ENCODE results near the gene EBF3.

EBF3 gene

GRCh38 chr10:130003787-130004613 is 39.9 kb upstream of the EBF3 start:
- no peak for DNase-seq (ENCODE audit: low read depth)
- TF ChIP-seq, protein P1, sequence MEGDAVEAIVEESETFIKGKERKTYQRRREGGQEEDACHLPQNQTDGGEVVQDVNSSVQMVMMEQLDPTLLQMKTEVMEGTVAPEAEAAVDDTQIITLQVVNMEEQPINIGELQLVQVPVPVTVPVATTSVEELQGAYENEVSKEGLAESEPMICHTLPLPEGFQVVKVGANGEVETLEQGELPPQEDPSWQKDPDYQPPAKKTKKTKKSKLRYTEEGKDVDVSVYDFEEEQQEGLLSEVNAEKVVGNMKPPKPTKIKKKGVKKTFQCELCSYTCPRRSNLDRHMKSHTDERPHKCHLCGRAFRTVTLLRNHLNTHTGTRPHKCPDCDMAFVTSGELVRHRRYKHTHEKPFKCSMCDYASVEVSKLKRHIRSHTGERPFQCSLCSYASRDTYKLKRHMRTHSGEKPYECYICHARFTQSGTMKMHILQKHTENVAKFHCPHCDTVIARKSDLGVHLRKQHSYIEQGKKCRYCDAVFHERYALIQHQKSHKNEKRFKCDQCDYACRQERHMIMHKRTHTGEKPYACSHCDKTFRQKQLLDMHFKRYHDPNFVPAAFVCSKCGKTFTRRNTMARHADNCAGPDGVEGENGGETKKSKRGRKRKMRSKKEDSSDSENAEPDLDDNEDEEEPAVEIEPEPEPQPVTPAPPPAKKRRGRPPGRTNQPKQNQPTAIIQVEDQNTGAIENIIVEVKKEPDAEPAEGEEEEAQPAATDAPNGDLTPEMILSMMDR (IDR thresholded peaks at IDR 0.05; ENCODE audit: low read length, missing control alignments) = no peak
- no peak overlapping the region for H3K4me3 ChIP-seq (replicated peaks; ENCODE audit: low read depth, low read length)

DNA sequence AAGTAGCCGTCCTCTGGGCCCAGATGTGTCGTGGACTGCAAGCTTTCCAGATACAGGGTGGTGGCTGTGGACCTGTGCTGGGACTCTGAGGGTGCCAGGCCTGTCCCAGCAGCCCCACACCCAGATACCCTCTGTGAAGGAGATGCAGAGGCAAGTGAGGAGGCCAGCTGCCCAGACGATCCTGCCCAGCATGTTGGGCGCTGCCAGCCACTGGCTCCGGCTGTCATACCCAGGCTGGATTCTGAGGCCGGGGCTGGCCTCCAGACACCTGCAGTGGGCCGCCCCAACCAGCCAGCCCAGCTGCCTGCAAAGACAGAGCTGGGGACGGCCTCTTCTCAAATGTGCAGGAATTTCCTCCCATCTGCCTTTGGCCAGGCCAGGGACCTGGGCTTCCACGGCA is 39.1 kb upstream of the EBF3 start:
- no peak for DNase-seq (ENCODE audit: low read depth)
- TF ChIP-seq, protein P1 (IDR thresholded peaks at IDR 0.05; ENCODE audit: low read length, missing control alignments) = no peak
- no peak overlapping the region for H3K4me3 ChIP-seq (replicated peaks; ENCODE audit: low read depth, low read length)

GRCh38 chr10:130002606-130003005 is 38.5 kb upstream of the EBF3 start:
- TF ChIP-seq, protein P1 (IDR thresholded peaks at IDR 0.05; ENCODE audit: low read length, missing control alignments) = no peak
- no peak for DNase-seq (ENCODE audit: low read depth)
- H3K4me3 ChIP-seq (replicated peaks; ENCODE audit: low read depth, low read length) = no peak overlapping the region

GRCh38 chr10:130000918-130001317 is 36.8 kb upstream of the EBF3 start:
- H3K4me3 ChIP-seq (replicated peaks; ENCODE audit: low read depth, low read length) = no peak overlapping the region
- TF ChIP-seq, protein P1 (IDR thresholded peaks at IDR 0.05; ENCODE audit: low read length, missing control alignments) = no peak
- DNase-seq (ENCODE audit: low read depth) = no peak

DNA sequence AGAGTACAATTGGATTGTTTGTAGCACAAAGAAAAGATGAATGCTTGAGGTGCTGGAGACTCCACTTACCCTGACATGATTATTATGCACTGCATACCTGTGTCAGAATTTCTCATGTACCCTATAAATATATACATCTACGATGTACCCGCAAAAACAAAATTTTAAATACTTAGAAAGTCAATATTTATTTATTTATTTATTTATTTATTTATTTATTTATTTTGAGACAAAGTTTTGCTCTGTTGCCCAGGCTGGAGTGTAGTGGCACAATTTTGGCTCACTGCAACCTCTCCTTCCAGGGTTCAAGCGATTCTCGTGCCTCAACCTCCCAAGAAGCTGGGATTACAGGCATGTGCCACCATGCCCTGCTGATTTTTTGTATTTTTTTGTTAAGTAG is 35.1 kb upstream of the EBF3 start:
- H3K4me3 ChIP-seq (replicated peaks; ENCODE audit: low read depth, low read length) = no peak overlapping the region
- no peak for DNase-seq (ENCODE audit: low read depth)
- TF ChIP-seq, protein P1 (IDR thresholded peaks at IDR 0.05; ENCODE audit: low read length, missing control alignments) = no peak

- TF ChIP-seq, protein P1 (IDR thresholded peaks at IDR 0.05; ENCODE audit: low read length, missing control alignments) = no peak
- no peak overlapping the region for H3K4me3 ChIP-seq (replicated peaks; ENCODE audit: low read depth, low read length)
- DNase-seq (ENCODE audit: low read depth) = no peak
Measured at GRCh38 chr10:129993621-129994020, 29.5 kb upstream of the EBF3 start.

DNA sequence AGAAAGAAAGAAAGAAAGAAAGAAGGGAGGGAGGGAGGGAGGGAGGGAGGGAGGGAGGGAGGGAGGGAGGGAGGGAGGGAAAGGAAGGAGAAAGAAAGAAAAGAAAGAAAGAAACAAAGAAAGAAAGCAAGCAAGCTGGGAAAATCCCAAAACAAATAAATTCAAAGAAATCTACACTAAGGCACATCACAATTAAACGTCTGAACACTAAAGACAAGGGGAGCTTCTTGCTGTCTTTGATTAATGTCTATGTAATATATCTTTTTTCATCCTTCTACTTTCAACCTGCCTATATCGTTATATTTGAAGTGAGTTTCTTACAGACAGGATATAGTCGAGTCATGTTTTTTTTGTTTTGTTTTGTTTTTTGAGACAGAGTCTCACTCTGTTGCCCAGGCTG is 28.3 kb upstream of the EBF3 start:
- TF ChIP-seq, protein P1 (IDR thresholded peaks at IDR 0.05; ENCODE audit: low read length, missing control alignments) = no peak
- DNase-seq (ENCODE audit: low read depth) = no peak

More for the DNA sequence above, 28.3 kb upstream of the EBF3 start:
- H3K4me3 ChIP-seq (replicated peaks; ENCODE audit: low read depth, low read length) = no peak overlapping the region
